ENCODE measurements around the gene MTHFD1L. TPM values are rescaled to one million over a fixed set of nuclear protein-coding genes. Genes with fewer than 3 reads are reported as not detected.
A peak's percentile ranks its signal among the peaks of the same experiment; 100 is the strongest.

MTHFD1L gene
- total and polyA plus RNA-seq, 2 donors (not counting 1 experiment from before 2014, with no cell fraction given): 36.1 to 48.9 TPM

- H3K27ac ChIP-seq (ENCODE audit: insufficient read depth, low read length): no peak overlapping the region
- no peaks in the 10 kb centered on the region for H3K27me3 ChIP-seq (ENCODE audit: control insufficient read depth, insufficient read depth, low read length)
- H3K4me3 ChIP-seq (replicated peaks in 1 of 4; ENCODE audit: control extremely low read depth in 1 of 4, insufficient read depth in 1 of 4, low read depth in 3 of 4, low read length in 4 of 4): no peak overlapping the region
- H3K9me3 ChIP-seq (ENCODE audit: control insufficient read depth, insufficient read depth, low read depth, low read length): no peaks in the 10 kb centered on the region
- H3K4me2 ChIP-seq (ENCODE audit: extremely low read depth, insufficient read depth, low read length): no peak overlapping the region
- no peak overlapping the region for H3K9ac ChIP-seq (ENCODE audit: insufficient read depth, low read length)
- TF ChIP-seq EZH2 (IDR thresholded peaks at IDR 0.05; ENCODE audit: low read length, missing control alignments): no peak
- no peak for TF ChIP-seq CTCF (conservative IDR thresholded peaks at IDR 0.05 in 1 of 2, IDR thresholded peaks at IDR 0.05 in 1 of 2; ENCODE audit: low read depth in 1 of 2, low read length in 2 of 2)
- H3K36me3 ChIP-seq (ENCODE audit: control insufficient read depth, insufficient read depth, low read length): peaks cover 2% of the 10 kb centered on the region
- DNase-seq (ENCODE audit: low read depth in 2 of 2): no peak
- H4K20me1 ChIP-seq (ENCODE audit: control insufficient read depth, extremely low read depth, insufficient read depth, low read length): no peaks in the 10 kb centered on the region
- peaks cover 3% of the 10 kb centered on the region for H3K4me1 ChIP-seq (ENCODE audit: control insufficient read depth, extremely low read depth, insufficient read depth, low read length)
- no peaks in the 10 kb centered on the region for H3K79me2 ChIP-seq (ENCODE audit: control insufficient read depth, insufficient read depth, low read length)
- no peak overlapping the region for H2AFZ ChIP-seq (ENCODE audit: low read length)
Measured at GRCh38 chr6:150996968-150997367, 131.5 kb downstream of the MTHFD1L start.

- H3K27ac ChIP-seq (ENCODE audit: insufficient read depth, low read length): no peak overlapping the region
- peaks cover 3% of the 10 kb centered on the region for H3K4me1 ChIP-seq (ENCODE audit: control insufficient read depth, extremely low read depth, insufficient read depth, low read length)
- peak in 1 of 2 donors; percentile 54 for DNase-seq (ENCODE audit: low read depth in 2 of 2)
Measured at GRCh38 chr6:150999107-150999506, 133.6 kb downstream of the MTHFD1L start.

GRCh38 chr6:150999576-150999975 lies 134.1 kb downstream of the MTHFD1L start:
- Histone ChIP-seq H4K20me1 (ENCODE audit: control insufficient read depth, extremely low read depth, insufficient read depth, low read length) (no peaks in the 10 kb centered on the region), H3K9me3 (ENCODE audit: control insufficient read depth, insufficient read depth, low read depth, low read length) (no peaks in the 10 kb centered on the region), H3K27ac (ENCODE audit: insufficient read depth, low read length) (no peak overlapping the region), H3K4me1 (ENCODE audit: control insufficient read depth, extremely low read depth, insufficient read depth, low read length) (peaks cover 3% of the 10 kb centered on the region), H3K4me2 (ENCODE audit: extremely low read depth, insufficient read depth, low read length) (no peak overlapping the region), H3K79me2 (ENCODE audit: control insufficient read depth, insufficient read depth, low read length) (no peaks in the 10 kb centered on the region), H2AFZ (ENCODE audit: low read length) (no peak overlapping the region), H3K36me3 (ENCODE audit: control insufficient read depth, insufficient read depth, low read length) (no peaks in the 10 kb centered on the region), H3K9ac (ENCODE audit: insufficient read depth, low read length) (no peak overlapping the region), H3K4me3 (replicated peaks in 1 of 4; ENCODE audit: control extremely low read depth in 1 of 4, insufficient read depth in 1 of 4, low read depth in 3 of 4, low read length in 4 of 4) (no peak overlapping the region), H3K27me3 (ENCODE audit: control insufficient read depth, insufficient read depth, low read length) (no peaks in the 10 kb centered on the region)
- no peak for DNase-seq (ENCODE audit: low read depth in 2 of 2)
- TF ChIP-seq CTCF (conservative IDR thresholded peaks at IDR 0.05 in 1 of 2, IDR thresholded peaks at IDR 0.05 in 1 of 2; ENCODE audit: low read depth in 1 of 2, low read length in 2 of 2): no peak
- TF ChIP-seq EZH2 (IDR thresholded peaks at IDR 0.05; ENCODE audit: low read length, missing control alignments): no peak

More at GRCh38 chr6:150999107-150999506, 133.6 kb downstream of the MTHFD1L start:
- Histone ChIP-seq H3K9me3 (ENCODE audit: control insufficient read depth, insufficient read depth, low read depth, low read length) (no peaks in the 10 kb centered on the region), H3K36me3 (ENCODE audit: control insufficient read depth, insufficient read depth, low read length) (peaks cover 2% of the 10 kb centered on the region), H2AFZ (ENCODE audit: low read length) (no peak overlapping the region), H3K27me3 (ENCODE audit: control insufficient read depth, insufficient read depth, low read length) (no peaks in the 10 kb centered on the region), H4K20me1 (ENCODE audit: control insufficient read depth, extremely low read depth, insufficient read depth, low read length) (no peaks in the 10 kb centered on the region), H3K79me2 (ENCODE audit: control insufficient read depth, insufficient read depth, low read length) (no peaks in the 10 kb centered on the region), H3K4me3 (replicated peaks in 1 of 4; ENCODE audit: control extremely low read depth in 1 of 4, insufficient read depth in 1 of 4, low read depth in 3 of 4, low read length in 4 of 4) (no peak overlapping the region), H3K4me2 (ENCODE audit: extremely low read depth, insufficient read depth, low read length) (peak overlapping the region; percentile 17), H3K9ac (ENCODE audit: insufficient read depth, low read length) (no peak overlapping the region)
- TF ChIP-seq CTCF (conservative IDR thresholded peaks at IDR 0.05 in 1 of 2, IDR thresholded peaks at IDR 0.05 in 1 of 2; ENCODE audit: low read depth in 1 of 2, low read length in 2 of 2) (no peak), EZH2 (IDR thresholded peaks at IDR 0.05; ENCODE audit: low read length, missing control alignments) (no peak)

Measured in fibroblast of lung (primary cell).